Glutamatergic neuron (in vitro differentiated cells): ENCODE results near the gene ZNF264. TPM values are rescaled to one million over a fixed set of nuclear protein-coding genes. Genes with fewer than 3 reads are reported as not detected.

ENCODE experiments used
- DNase-seq: peaks from one replicate; pipeline ENCODE4 v3.0.0; 2022
- H3K27ac Mint-ChIP-seq: one replicate; pipeline ENCODE4 v1.8.0; 2020; ENCODE audit warnings: mild to moderate bottlenecking, mixed read lengths, inconsistent platforms; ENCODE audit not compliant: unreplicated experiment
- H3K27me3 Mint-ChIP-seq: one replicate; pipeline ENCODE4 v1.8.0; 2020; ENCODE audit warnings: mild to moderate bottlenecking, moderate library complexity, mixed read lengths, inconsistent platforms; ENCODE audit not compliant: unreplicated experiment
- H3K36me3 Mint-ChIP-seq: one replicate; pipeline ENCODE4 v1.8.0; 2020; ENCODE audit warnings: mild to moderate bottlenecking, mixed read lengths, inconsistent platforms; ENCODE audit not compliant: unreplicated experiment
- H3K4me1 Mint-ChIP-seq: one replicate; pipeline ENCODE4 v1.8.0; 2020; ENCODE audit warnings: mild to moderate bottlenecking, low read depth, mixed read lengths, inconsistent platforms; ENCODE audit not compliant: unreplicated experiment
- H3K4me3 Mint-ChIP-seq: one replicate; pipeline ENCODE4 v1.8.0; 2020; ENCODE audit warnings: mild to moderate bottlenecking, mixed read lengths, inconsistent platforms; ENCODE audit not compliant: unreplicated experiment
- H3K9me3 Mint-ChIP-seq: one replicate; pipeline ENCODE4 v1.8.0; 2020; ENCODE audit warnings: mild to moderate bottlenecking, moderate library complexity, mixed read lengths, inconsistent platforms; ENCODE audit not compliant: unreplicated experiment
- total RNA-seq: library from RNA; stranded (reverse); fragmentation: NEBNext Ultra II Directional; extraction: Animal tissue kit (Norgen Biotek cat#: 25700); gene quantifications from one replicate; pipeline ENCODE4 v1.2.1, GENCODE V29; 2021; ENCODE audit not compliant: unreplicated experiment
- TF ChIP-seq, protein P1 (sequence below): fragments of 200-600 bp; sonication (generic); IDR thresholded peaks from one replicate; pipeline ENCODE4 v1.5.0; 2021; ENCODE audit not compliant: partially characterized antibody, unreplicated experiment

Gene ZNF264
- total RNA-seq, 1 donor from 2014 or later, result 37.8 TPM

DNA sequence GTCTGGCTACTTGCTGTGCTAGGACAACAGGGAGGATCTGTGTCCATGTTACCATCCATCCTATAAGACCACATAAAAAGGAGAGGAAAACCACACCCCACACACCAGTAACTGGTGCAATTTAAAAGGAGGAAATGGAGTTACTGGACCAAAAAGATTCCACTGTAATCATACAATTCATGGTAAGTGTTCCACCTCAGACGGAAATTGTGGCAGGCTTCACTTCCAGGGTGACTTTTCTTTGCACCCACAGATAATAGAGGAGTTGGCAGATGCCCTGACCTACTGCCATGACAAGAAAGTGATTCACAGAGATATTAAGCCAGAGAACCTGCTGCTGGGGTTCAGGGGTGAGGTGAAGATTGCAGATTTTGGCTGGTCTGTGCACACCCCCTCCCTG is 41.9 kb downstream of the ZNF264 start:
- H3K4me3 Mint-ChIP-seq, result no peak overlapping the region
- peaks cover 1% of the 10 kb centered on the region for H3K9me3 Mint-ChIP-seq
- peaks cover 1% of the 10 kb centered on the region for H3K27me3 Mint-ChIP-seq
- TF ChIP-seq, protein P1, sequence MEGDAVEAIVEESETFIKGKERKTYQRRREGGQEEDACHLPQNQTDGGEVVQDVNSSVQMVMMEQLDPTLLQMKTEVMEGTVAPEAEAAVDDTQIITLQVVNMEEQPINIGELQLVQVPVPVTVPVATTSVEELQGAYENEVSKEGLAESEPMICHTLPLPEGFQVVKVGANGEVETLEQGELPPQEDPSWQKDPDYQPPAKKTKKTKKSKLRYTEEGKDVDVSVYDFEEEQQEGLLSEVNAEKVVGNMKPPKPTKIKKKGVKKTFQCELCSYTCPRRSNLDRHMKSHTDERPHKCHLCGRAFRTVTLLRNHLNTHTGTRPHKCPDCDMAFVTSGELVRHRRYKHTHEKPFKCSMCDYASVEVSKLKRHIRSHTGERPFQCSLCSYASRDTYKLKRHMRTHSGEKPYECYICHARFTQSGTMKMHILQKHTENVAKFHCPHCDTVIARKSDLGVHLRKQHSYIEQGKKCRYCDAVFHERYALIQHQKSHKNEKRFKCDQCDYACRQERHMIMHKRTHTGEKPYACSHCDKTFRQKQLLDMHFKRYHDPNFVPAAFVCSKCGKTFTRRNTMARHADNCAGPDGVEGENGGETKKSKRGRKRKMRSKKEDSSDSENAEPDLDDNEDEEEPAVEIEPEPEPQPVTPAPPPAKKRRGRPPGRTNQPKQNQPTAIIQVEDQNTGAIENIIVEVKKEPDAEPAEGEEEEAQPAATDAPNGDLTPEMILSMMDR, result no peak
- H3K27ac Mint-ChIP-seq, result no peak overlapping the region
- peaks cover 4% of the 10 kb centered on the region for H3K4me1 Mint-ChIP-seq
- DNase-seq, result no peak
- H3K36me3 Mint-ChIP-seq, result no peaks in the 10 kb centered on the region

DNA sequence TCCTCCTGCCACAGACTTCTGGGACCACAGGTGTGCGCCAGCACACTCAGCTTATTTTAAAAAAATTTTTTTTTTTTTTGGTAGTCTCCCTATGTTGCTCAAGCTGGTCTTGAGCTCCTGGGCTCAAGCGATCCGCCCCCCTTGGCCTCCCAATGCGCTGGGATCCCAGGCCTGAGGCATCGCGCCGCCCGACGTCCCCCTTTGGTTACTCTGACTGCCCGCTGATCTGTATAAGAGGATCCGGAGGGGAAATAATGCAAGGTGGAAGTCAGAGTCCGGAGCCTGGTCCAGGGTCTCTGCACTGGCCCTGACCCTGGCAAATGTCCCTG is 48.6 kb downstream of the ZNF264 start:
- Mint-ChIP-seq H3K27ac (peak overlapping the region; percentile 95), H3K36me3 (peaks cover 2% of the 10 kb centered on the region), H3K4me3 (peak overlapping the region; percentile 92), H3K9me3 (peaks cover 1% of the 10 kb centered on the region), H3K27me3 (peaks cover 2% of the 10 kb centered on the region), H3K4me1 (peaks cover 8% of the 10 kb centered on the region)
- TF ChIP-seq, protein P1, result no peak
- no peak for DNase-seq

DNA sequence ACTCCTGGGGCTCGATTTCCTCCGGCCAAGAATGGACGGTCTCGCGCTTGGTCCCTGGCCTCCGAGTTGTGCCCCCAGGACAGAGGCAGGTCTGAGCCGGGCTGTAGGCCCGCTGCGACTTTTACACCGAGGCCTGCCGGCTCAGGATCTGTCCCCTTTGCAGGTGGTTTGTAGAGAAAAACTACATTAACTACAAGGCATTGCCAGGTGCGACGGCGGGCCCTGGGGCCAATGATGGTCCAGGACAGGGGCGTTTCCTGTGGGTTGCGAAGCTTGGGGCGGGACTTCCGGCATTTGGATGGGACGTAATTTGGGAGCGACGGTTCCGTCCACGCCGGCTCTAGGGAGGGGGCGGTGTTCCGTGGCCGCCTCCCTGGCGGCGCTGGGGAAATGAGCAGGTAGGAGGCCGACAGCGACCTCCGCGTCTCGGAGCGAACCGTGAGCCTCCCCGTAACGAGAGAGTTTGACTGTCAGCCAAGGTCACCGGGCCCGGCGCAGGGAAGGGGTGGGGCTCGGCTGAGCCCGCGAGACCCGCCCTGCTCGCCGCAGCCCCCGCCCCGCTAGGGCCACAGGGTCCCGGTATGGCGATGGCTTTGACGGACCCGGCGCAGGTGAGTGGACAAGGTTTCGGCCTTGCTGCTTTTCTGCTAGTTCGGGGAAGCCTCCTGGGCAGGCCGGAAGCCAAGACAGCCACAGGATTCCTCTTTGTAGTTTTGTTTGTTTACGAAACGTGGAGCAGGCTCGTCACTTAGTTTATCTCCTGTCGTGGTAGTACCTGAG is 49.2 kb downstream of the ZNF264 start, which contains the start of gene ZNF805:
Gene ZNF805 (plus strand): TSS at position 322 of the 780 bp plus-strand sequence. CDS start 260 bp downstream, at position 582.
- Mint-ChIP-seq H3K36me3 (peaks cover 5% of the 10 kb centered on the region), H3K27ac (peak within 1 kb of the TSS; percentile 95), H3K4me1 (peaks cover 8% of the 10 kb centered on the region), H3K4me3 (peak within 1 kb of the TSS; percentile 92), H3K9me3 (peaks cover 1% of the 10 kb centered on the region), H3K27me3 (peaks cover 2% of the 10 kb centered on the region)
- DNase-seq, result peak; percentile 94
- TF ChIP-seq, protein P1, result no peak

DNA sequence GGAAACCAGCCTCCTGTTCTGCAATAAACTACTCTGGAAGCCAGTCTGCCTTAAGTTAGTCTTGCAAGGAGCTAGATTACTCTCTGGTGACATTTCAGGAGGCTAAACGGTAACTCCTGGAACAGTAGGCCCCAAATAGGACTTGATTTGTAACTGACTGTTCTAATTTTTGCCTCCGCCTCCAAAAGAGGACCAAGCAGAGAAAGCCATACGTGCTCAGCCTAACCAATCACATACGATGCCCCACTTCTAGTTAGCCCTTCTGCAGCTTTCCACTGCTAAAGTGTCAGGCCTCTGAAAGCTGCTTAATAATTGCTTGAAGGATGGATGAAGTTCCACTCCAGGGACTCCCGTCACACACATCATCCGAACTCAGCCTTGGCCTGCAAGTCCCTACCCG is 49.9 kb downstream of the ZNF264 start:
- H3K27ac Mint-ChIP-seq, result peak overlapping the region; percentile 85
- H3K9me3 Mint-ChIP-seq, result peaks cover under 1% of the 10 kb centered on the region
- H3K27me3 Mint-ChIP-seq, result peaks cover 2% of the 10 kb centered on the region
- peak overlapping the region; percentile 92 for H3K4me3 Mint-ChIP-seq
- no peak for DNase-seq
- TF ChIP-seq, protein P1, result no peak
- H3K4me1 Mint-ChIP-seq, result peaks cover 8% of the 10 kb centered on the region
- peaks cover 5% of the 10 kb centered on the region for H3K36me3 Mint-ChIP-seq

DNA sequence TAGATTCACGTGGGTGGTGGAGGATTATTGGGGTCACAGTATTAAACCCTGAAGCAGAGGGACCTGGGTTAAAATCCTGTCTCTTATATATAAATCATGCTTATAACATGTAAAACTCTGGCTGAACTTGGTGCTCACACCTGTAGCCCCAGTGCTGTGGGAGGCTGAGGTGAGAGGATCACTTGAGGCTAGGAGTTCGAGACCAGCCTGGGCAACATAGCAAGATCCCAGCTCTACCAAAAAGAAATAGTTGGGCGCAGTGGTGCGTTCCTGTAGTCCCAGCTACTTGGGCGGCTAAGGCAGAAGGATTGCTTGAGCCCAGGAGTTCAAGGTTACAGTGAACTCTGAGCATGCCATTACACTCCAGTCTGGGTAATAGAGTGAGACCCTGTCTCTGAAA is 51.5 kb downstream of the ZNF264 start:
- TF ChIP-seq, protein P1, result no peak
- Mint-ChIP-seq H3K4me1 (peaks cover 5% of the 10 kb centered on the region), H3K36me3 (peaks cover 5% of the 10 kb centered on the region), H3K9me3 (no peaks in the 10 kb centered on the region), H3K27ac (no peak overlapping the region), H3K27me3 (peaks cover 2% of the 10 kb centered on the region), H3K4me3 (peak overlapping the region; percentile 25)
- no peak for DNase-seq
